GM12873 (cell line): ENCODE measurements around the gene L3MBTL1.

Experiments
- CTCF ChIP-seq: IDR thresholded peaks from 2 replicates; pipeline ENCODE4 v1.5.1; 2012; ENCODE audit warnings: low read depth, mild to moderate bottlenecking, moderate library complexity, low read length, control low read depth; ENCODE audit not compliant: insufficient read depth; ENCODE audit errors: missing control alignments

L3MBTL1 gene

GRCh38 chr20:43564993-43565757 is 57.7 kb downstream of the L3MBTL1 start:
- no peak for TF ChIP-seq CTCF

GRCh38 chr20:43565758-43566104 is 58.2 kb downstream of the L3MBTL1 start:
- no peak for TF ChIP-seq CTCF

GRCh38 chr20:43567477-43567876 is 60.0 kb downstream of the L3MBTL1 start:
- no peak for TF ChIP-seq CTCF

GRCh38 chr20:43568706-43569105 is 61.2 kb downstream of the L3MBTL1 start:
- no peak for TF ChIP-seq CTCF

GRCh38 chr20:43569282-43569681 is 61.8 kb downstream of the L3MBTL1 start:
- no peak for TF ChIP-seq CTCF

GRCh38 chr20:43570496-43570895 is 63.0 kb downstream of the L3MBTL1 start:
- TF ChIP-seq CTCF = no peak

GRCh38 chr20:43571310-43571709 is 63.8 kb downstream of the L3MBTL1 start:
- no peak for TF ChIP-seq CTCF

- TF ChIP-seq CTCF = no peak
Measured at GRCh38 chr20:43571771-43572170, 64.3 kb downstream of the L3MBTL1 start.
